HG03196 (cell line): ENCODE measurements around the gene CDK11B.
A peak's percentile ranks its signal among the peaks of the same experiment; 100 is the strongest.
"Not testable (repeated sequence)": the region's sequence is repeated elsewhere in the genome, so short reads cannot be mapped to it uniquely, and the experiment has no call there.

Experiments
- ATAC-seq: cut with Tn5 transposase; IDR thresholded peaks from one replicate; pipeline ENCODE4 v1.9.1; 2021; ENCODE audit not compliant: unreplicated experiment

Gene CDK11B

GRCh38 chr1:1683104-1683905 is 24.5 kb upstream of the CDK11B start:
- no peak for ATAC-seq

GRCh38 chr1:1680912-1681273 is 22.1 kb upstream of the CDK11B start:
- ATAC-seq = no peak

GRCh38 chr1:1680031-1680911 is 21.5 kb upstream of the CDK11B start:
- no peak for ATAC-seq

GRCh38 chr1:1678581-1679380 is 20.0 kb upstream of the CDK11B start:
- ATAC-seq = no peak

DNA sequence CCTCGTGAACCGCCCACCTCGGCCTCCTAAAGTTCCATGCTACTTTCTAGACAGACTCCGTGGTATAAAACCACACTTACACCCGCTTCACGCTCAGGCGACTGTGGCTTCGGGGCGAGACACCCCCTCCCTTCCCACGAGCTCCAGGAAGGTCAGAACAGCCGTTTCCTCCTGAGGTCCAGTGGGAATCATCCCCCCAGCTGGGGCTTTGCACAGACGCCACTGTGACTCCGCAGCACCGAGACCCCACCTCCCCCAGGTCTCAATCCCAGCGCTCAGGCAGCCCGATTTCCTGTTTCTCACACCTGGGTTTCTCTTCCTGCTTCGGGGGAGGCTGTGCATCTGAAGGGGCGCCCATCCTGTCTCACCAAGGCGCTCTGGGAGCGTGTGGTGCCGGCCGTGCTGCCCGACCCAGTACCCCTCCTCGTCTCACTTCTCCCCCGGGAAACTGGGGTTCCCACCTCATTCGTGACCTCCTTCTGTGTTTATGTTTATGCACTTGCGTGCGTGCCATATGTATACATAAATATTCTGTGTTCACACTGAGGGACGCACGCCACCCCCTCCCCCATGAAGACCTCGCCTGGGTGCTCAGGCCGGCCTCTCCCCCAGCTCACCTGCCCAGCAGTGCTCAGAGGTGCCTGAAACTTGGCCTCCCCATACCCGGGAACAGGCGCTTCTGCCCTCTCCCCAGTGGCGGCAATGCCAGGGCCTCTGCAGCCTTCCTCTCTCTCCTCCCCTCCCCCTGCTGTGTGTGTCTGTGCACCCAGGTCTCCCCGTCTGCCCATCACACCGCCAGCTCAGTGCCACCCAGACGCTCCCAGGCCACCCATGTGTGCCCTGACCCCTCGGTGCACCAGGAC is 19.1 kb upstream of the CDK11B start:
- peak; percentile 65 for ATAC-seq

DNA sequence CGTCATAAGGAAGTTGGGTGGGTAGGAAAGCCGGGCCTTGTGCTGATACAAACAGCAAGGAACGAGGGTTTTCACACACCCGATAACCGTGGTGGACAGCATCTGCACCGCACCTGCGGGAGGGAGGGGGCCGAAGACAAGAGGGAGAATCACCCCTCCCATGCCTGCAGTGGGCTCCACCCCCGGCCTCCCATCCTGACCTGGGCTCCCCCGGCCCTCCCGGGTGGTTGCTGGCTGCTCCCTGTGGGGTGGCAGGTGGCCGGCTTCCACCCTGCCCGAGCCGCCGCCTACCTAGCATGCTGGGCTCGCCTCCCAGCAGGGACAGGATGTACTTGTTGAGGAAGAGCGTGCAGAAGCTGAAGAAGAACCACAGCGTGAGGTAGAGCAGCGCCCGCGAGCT is 17.3 kb upstream of the CDK11B start:
- ATAC-seq = not testable (repeated sequence)

- not testable (repeated sequence) for ATAC-seq
Observed at GRCh38 chr1:1675218-1675617, 16.4 kb upstream of the CDK11B start.

- not testable (repeated sequence) for ATAC-seq
Observed at GRCh38 chr1:1674806-1675205, 16.0 kb upstream of the CDK11B start.

DNA sequence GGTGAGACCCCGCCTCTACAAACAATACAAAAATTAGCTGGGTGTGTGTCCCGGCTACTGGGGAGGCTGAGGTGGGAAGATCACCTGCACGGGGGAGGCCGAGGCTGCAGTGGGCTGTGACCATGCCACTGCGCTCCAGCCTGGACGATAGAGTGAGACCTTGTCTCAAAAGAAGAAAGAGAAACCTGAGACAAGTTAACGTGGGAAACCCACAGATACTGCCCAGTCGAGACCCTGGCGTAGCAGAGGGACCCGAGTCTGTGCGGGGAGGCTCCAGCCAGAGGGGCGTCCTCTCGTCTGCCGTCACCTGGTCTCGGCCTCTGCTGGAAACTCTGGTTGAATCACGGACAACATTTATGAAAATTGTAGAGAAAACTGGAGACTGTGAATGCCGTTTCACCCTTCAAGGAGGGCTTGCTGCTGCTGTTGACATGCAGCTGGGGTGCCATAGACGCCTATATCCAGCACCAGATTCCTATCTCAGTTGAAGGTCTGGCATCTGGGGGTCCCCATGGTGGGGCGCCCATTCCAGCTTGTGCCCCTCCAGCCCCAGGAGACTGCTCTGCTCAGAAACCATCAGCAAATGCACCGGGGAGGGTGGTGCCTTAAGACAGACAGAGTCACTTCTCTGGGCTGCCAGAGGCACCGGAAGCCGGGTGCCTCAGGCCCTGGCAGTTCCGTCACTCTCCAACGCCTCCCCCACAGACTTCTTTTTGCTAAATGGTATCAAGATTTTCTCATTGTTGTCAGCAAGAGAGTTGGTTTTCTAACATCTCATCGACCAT is 13.6 kb upstream of the CDK11B start:
- ATAC-seq = no peak

GRCh38 chr1:1671365-1672119 is 12.7 kb upstream of the CDK11B start:
- ATAC-seq = no peak

GRCh38 chr1:1670866-1671265 is 12.1 kb upstream of the CDK11B start:
- no peak for ATAC-seq

DNA sequence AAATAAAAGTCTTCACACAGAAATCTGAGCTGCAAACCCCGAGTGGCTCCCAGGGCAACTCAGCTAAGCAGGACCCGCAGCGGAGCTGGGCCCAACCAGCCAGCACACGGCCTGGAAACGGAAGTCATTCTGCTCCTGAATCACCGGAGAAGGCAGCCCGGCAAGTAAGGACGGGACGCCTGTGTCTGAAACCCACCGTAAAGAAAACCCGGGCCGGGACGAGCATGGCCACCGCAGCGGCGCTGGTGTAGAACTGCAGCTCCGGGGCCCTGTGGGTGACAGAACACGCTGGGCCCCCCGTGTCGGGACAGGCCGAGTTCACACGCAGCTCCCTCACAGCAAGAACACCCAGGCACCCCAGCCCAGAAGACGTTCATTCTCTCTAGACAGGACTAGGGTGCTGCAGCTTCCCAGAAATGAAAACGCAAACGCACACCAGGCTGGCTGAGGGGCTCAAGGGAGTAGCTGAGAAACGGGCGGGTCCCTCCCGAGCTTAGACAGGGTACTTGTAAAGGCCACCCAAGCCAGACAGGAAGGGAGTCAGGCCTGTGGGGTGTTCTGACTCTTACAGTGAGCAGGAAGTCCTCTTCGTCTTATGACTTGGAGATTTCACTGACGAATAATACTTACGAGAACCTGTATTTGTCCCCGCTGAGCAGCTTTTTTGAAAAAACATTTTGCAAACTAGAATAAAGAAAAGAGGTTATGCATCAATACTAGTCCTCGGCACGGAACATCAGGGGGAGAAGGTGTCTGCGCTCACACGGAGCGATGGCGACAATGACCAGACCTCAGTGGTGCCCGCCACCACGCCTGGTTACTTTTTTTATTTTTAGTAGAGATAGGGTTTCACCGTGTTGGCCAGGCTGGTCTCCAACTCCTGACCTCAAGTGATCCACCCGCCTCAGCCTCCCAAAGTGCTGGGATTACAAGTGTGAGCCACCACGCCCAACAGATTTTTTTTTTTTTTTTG is 10.9 kb upstream of the CDK11B start:
- no peak for ATAC-seq

GRCh38 chr1:1666526-1666925 is 7.7 kb upstream of the CDK11B start:
- no peak for ATAC-seq

DNA sequence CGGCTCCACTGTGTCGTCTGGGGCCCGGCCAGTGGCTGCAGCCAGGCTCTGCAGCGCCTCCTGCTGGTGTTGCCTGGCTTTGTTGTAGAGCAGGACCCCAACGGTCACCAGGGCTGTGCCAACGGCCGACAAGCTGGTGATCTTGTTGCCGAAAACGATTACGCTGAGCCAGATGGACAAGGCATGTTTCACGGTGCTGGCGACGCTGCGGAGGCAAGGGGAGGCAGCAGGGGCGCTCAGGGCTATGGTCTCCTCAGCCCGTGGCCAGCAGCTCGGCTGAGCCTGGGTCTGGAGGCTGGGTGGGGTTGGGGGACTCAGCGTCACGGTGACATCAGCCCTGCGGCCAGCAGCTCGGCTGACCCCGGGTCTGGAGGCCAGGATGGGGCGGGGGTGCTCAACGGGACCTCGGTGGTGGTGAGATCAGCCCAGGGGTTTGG is 7.0 kb upstream of the CDK11B start:
- no peak for ATAC-seq

- ATAC-seq = no peak
Observed at GRCh38 chr1:1664941-1665814, 6.4 kb upstream of the CDK11B start.

GRCh38 chr1:1664318-1664717 is 5.5 kb upstream of the CDK11B start:
- ATAC-seq = not testable (repeated sequence)
